Endothelial cell of umbilical vein (primary cell): ENCODE data around the gene HYOU1. TPM values are rescaled to one million over a fixed set of nuclear protein-coding genes. Genes with fewer than 3 reads are reported as not detected.
A peak's percentile ranks its signal among the peaks of the same experiment; 100 is the strongest.

Source experiments
- BruUV-seq: library from RNA; stranded (reverse); fragments of 400-500 nt; replicated peaks from 2 replicates; lab custom pipeline; 2021; lab: Mats Ljungman, UMichigan
- CTCF ChIA-PET: fragments of 300-600, 350-600 bp; sonication (Branson Sonifier 250); formaldehyde crosslinking; loops from one replicate; lab custom pipeline; 2021; ENCODE audit warnings: antibody characterized with exemption, inconsistent platforms; lab: Charles Lee
- POLR2A ChIA-PET: fragments of 300-600, 350-600 bp; sonication (Branson Sonifier 250); formaldehyde crosslinking; loops from one replicate; lab custom pipeline; 2021; ENCODE audit warnings: antibody characterized with exemption, inconsistent platforms; lab: Charles Lee
- DNase-seq: peaks from one replicate; pipeline ENCODE4 v3.0.0-alpha.2; 2011; ENCODE audit warnings: low read depth, low spot score
- FAIRE-seq: peaks from 2 replicates; lab custom pipeline; 2011; peaks lifted over from hg19 to GRCh38; lab: Jason Lieb, UNC
- H2AFZ ChIP-seq: 2 replicates; pipeline ENCODE4 v1.6.0; 2012; ENCODE audit warnings: low read depth, low read length, control low read depth, inconsistent platforms
- H3K27ac ChIP-seq: 2 replicates; pipeline ENCODE4 v1.5.1; 2011; ENCODE audit warnings: low read depth, mild to moderate bottlenecking, control low read depth, low read length, moderate library complexity; ENCODE audit not compliant: insufficient read depth
- H3K27me3 ChIP-seq, 2 experiments: 2 replicates each; pipeline versions ENCODE4 v1.6.0 to v1.6.1; 2011; ENCODE audit warnings: low read length in 2 of 2, mixed read lengths in 1 of 2; ENCODE audit not compliant: control insufficient read depth in 2 of 2, insufficient read depth in 2 of 2
- H3K36me3 ChIP-seq, 2 experiments: 2 replicates in 1 of 2; 3 replicates in 1 of 2; pipeline ENCODE4 v1.5.1; 2011; ENCODE audit warnings: low read length in 2 of 2, mild to moderate bottlenecking in 1 of 2, moderate library complexity in 1 of 2; ENCODE audit not compliant: control insufficient read depth in 2 of 2, insufficient read depth in 2 of 2; ENCODE audit errors: extremely low read depth in 1 of 2
- H3K4me1 ChIP-seq: 3 replicates; pipeline ENCODE4 v1.5.1; 2011; ENCODE audit warnings: mild to moderate bottlenecking, low read length; ENCODE audit not compliant: control insufficient read depth, insufficient read depth; ENCODE audit errors: extremely low read depth
- H3K4me2 ChIP-seq: 2 replicates; pipeline ENCODE4 v1.6.1; 2011; ENCODE audit warnings: low read length, control low read depth, mixed read lengths; ENCODE audit not compliant: insufficient read depth
- H3K4me3 ChIP-seq, 3 experiments: fragments of 200-600 bp in 1 of 3; sonication (generic), shearing (Covaris generic) in 1 of 3; replicated peaks in 1 of 3; 2 replicates each; pipeline ENCODE4 v1.5.1; 2011 to 2016; ENCODE audit warnings: control low read depth in 3 of 3, low read length in 3 of 3, mild to moderate bottlenecking in 2 of 3, inconsistent platforms in 1 of 3, low read depth in 1 of 3, moderate library complexity in 1 of 3; ENCODE audit not compliant: insufficient read depth in 1 of 3
- H3K79me2 ChIP-seq: 2 replicates; pipeline ENCODE4 v1.6.0; 2012; ENCODE audit warnings: low read length, inconsistent platforms; ENCODE audit not compliant: control insufficient read depth, insufficient read depth
- H3K9ac ChIP-seq: replicated peaks from 2 replicates; pipeline ENCODE3; 2011; ENCODE audit warnings: low read length, control low read depth; ENCODE audit not compliant: insufficient read depth; ENCODE audit errors: extremely low read depth
- H3K9me1 ChIP-seq: replicated peaks from 3 replicates; pipeline ENCODE4 v1.6.0; 2011; ENCODE audit warnings: mild to moderate bottlenecking, low read length; ENCODE audit not compliant: control insufficient read depth, insufficient read depth; ENCODE audit errors: extremely low read depth
- H3K9me3 ChIP-seq: replicated peaks from 2 replicates; pipeline ENCODE4 v1.5.1; 2012; ENCODE audit warnings: low read length, inconsistent platforms; ENCODE audit not compliant: control insufficient read depth, insufficient read depth
- H4K20me1 ChIP-seq: replicated peaks from 2 replicates; pipeline ENCODE3; 2011; ENCODE audit warnings: mild to moderate bottlenecking, low read length; ENCODE audit not compliant: control insufficient read depth, insufficient read depth; ENCODE audit errors: extremely low read depth
- EZH2 ChIP-seq: IDR thresholded peaks from 2 replicates; pipeline ENCODE4 v1.6.1; 2012; ENCODE audit warnings: borderline replicate concordance, low read depth, mild to moderate bottlenecking, moderate library complexity, low read length, inconsistent platforms; ENCODE audit not compliant: severe bottlenecking
- MYC ChIP-seq: IDR thresholded peaks from one replicate; pipeline ENCODE4 v1.6.1; 2011; ENCODE audit warnings: mild to moderate bottlenecking, low read depth, low read length
- POLR2AphosphoS5 ChIP-seq: IDR thresholded peaks from 2 replicates; pipeline ENCODE4 v1.6.1; 2012; ENCODE audit warnings: low read depth, mild to moderate bottlenecking, control low read depth, low read length, moderate library complexity; ENCODE audit not compliant: insufficient read depth
- dilution Hi-C: fragments of 300-500 bp; cut with MboI; formaldehyde crosslinking; loops from one replicate; pipeline ENCODE4 v1.15.0; 2019; ENCODE audit warnings: low sequenced_read_pairs; ENCODE audit not compliant: extremely low pct_ligation_motif_present
- intact Hi-C: fragments of 100-400 bp; cut with micrococcal nuclease; formaldehyde crosslinking; loops from one replicate; pipeline ENCODE4 v1.10.0; 2022
- polyA plus RNA-seq, 4 experiments: library from polyadenylated mRNA; depleted of rRNA in 3 of 4; stranded (reverse) in 3 of 4; unstranded in 1 of 4; fragments of >200 nt; gene quantifications; 2 replicates each; pipeline versions ENCODE4 v1.2.1 to v1.2.3, GENCODE V29; 2011 to 2012; ENCODE audit warnings: missing spikeins in 1 of 4
- total RNA-seq: library from RNA; stranded (reverse); gene quantifications from 2 replicates; pipeline ENCODE4 v1.2.3, GENCODE V29; 2021

HYOU1 gene
- total and polyA plus RNA-seq, 2 donors (not counting 3 experiments of a cell fraction or from before 2014, with no cell fraction given) = 302 to 318 TPM

DNA sequence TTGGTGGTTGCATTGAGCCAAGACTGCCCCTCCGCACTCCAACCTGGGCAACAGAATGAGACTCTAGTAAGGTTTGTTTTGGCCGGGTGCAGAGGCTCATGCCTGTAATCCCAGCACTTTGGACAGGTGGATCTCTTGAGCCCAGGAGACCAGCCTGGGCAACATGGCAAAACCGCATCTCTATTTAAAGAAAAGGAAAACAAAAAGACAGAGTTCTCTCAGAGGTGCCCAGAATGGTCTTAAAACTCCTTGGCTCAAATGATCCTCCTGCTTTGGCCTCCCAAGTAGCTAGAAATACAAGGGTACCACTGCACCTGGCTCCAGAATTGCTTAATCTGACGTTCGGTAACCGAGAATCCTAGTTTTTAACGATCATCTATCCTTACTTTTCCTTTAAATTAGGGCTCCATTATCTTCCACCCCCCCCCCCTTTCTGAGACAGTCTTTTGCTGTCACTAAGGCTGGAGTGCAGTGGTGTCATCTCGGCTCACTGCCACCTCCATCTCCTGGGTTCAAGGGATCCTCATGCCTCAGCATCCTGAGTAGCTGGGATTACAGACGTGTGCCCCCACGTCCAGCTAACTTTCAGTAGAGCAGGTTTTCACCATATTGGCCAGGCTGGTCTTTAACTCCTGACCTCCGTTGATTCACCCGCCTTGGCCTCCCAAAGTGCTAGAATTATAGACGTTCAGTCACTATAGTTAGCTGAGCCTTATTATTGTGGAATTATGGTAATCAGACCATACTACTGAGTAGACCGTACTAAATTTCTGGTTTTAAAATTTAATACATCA, 40.6 kb downstream of the HYOU1 start:
- peaks cover 44% of the 10 kb centered on the region for H3K79me2 ChIP-seq
- TF ChIP-seq MYC (no peak), EZH2 (no peak)
- no peak overlapping the region for H3K27ac ChIP-seq
- dilution Hi-C loops (no loop called here), intact Hi-C loops (loop anchor here (5.0 kb wide), 1 partner anchor 89 kb away; the partner anchor contains the start of gene BCL9L)
- H2AFZ ChIP-seq = no peak overlapping the region
- ChIA-PET POLR2A (no interaction called here), CTCF (interaction anchor here (1.4 kb wide), 1 partner anchor 19 kb away, joined by 4 read pairs; the partner anchor contains the start of gene CENATAC)
- peaks cover 18% of the 10 kb centered on the region for H3K4me1 ChIP-seq
- H3K9ac ChIP-seq = peak overlapping the region; percentile 85
- FAIRE-seq (no peak), DNase-seq (no peak)
- peak overlapping the region; percentile 79 for H3K4me2 ChIP-seq
- peaks cover 21% of the 10 kb centered on the region in 2 experiments for H3K36me3 ChIP-seq
- BruUV-seq = no TSS peak
- H3K9me1 ChIP-seq = no peaks in the 10 kb centered on the region
- no peaks in the 10 kb centered on the region for H3K27me3 ChIP-seq
- H4K20me1 ChIP-seq = no peaks in the 10 kb centered on the region
- no peaks in the 10 kb centered on the region for H3K9me3 ChIP-seq
- peak overlapping the region in 1 of 3 experiments; percentile 98 for H3K4me3 ChIP-seq

DNA sequence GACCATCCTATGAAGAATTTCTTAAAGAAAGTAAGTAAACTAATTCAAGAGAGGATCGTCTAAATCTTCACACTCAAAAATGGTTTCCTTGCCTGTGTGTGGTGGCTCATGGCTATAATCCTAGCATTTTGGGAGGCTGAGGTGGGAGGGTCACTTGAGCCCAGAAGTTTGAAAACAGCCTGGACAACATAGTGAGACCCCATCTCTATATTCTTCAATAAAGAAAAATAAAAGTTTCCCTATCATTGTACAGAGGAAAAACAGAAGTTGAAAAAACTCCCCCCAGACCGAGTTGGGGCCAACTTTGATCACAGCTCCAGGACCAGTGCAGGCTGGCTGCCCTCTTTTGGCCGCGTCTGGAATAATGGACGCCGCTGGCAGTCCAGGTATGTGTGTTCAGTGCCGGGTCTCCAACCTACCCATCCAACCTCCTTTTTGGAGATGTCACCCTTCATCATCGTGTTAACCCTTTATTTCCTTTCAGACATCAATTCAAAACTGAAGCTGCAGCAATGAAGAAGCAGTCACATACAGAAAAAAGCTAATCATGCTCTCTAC, 41.9 kb downstream of the HYOU1 start:
- H3K27ac ChIP-seq = no peak overlapping the region

More for the DNA sequence above, 41.9 kb downstream of the HYOU1 start:
- POLR2A ChIA-PET = interaction anchor here (0.6 kb wide), 1 partner anchor 19 kb away, joined by 3 read pairs; no protein-coding TSS in a partner anchor
- dilution Hi-C loops (no loop called here), intact Hi-C loops (loop anchor here (5.0 kb wide), 1 partner anchor 88 kb away; the partner anchor contains the start of gene BCL9L)
- Histone ChIP-seq H3K27me3 (no peaks in the 10 kb centered on the region), H3K4me1 (peaks cover 16% of the 10 kb centered on the region), H3K36me3 (peaks cover 19 to 21% of the 10 kb centered on the region in 2 experiments), H3K4me2 (no peak overlapping the region), H3K9me1 (no peaks in the 10 kb centered on the region), H2AFZ (no peak overlapping the region), H4K20me1 (no peaks in the 10 kb centered on the region), H3K4me3 (no peak overlapping the region), H3K9me3 (no peaks in the 10 kb centered on the region), H3K9ac (no peak overlapping the region), H3K79me2 (peaks cover 39% of the 10 kb centered on the region)
- CTCF ChIA-PET = interaction anchor here (1.0 to 1.5 kb wide), 3 partner anchors 12 to 87 kb away, joined by 3 to 4 read pairs (median 4); partner anchors contain the start of gene CENATAC
- BruUV-seq = no TSS peak
- FAIRE-seq = no peak
- no peak for DNase-seq
- no peak for TF ChIP-seq POLR2AphosphoS5
